MM.1S (cell line): Measurements from ENCODE around the gene AVPR1A.

Experiments used
- CTCF ChIP-seq: fragments of 300-600 bp; sonication (generic); IDR thresholded peaks from 2 replicates; pipeline ENCODE4 v1.5.1; 2016; ENCODE audit warnings: antibody characterized with exemption, low read length, mixed read lengths
- EZH2 ChIP-seq: fragments of 300-600 bp; sonication (generic); optimal IDR thresholded peaks from 2 replicates; pipeline ENCODE3; 2017; ENCODE audit warnings: low read depth, mild to moderate bottlenecking, antibody characterized with exemption, low read length, mixed read lengths

- TF ChIP-seq EZH2 (no peak), CTCF (no peak)
Observed at GRCh38 chr12:63132201-63132600, 18.8 kb downstream of the AVPR1A start.
